H1 (cell line): Measurements from ENCODE around the gene BCL6B. TPM values are rescaled to one million over a fixed set of nuclear protein-coding genes. Genes with fewer than 3 reads are reported as not detected.

Source experiments
- CTCF ChIA-PET: fragments of 300-600 bp; sonication (Branson Sonifier 250); formaldehyde crosslinking; loops from one replicate; lab custom pipeline; 2021; ENCODE audit not compliant: partially characterized antibody; lab: Charles Lee
- POLR2A ChIA-PET: fragments of 300-600 bp; sonication (Branson Sonifier 250); formaldehyde crosslinking; loops from one replicate; lab custom pipeline; 2021; ENCODE audit warnings: inconsistent platforms; ENCODE audit not compliant: partially characterized antibody; lab: Charles Lee
- DNase-seq, 2 experiments: peaks; one replicate each; pipeline versions ENCODE4 v3.0.0 to v3.0.0-alpha.2; 2010 to 2022; ENCODE audit warnings: low spot score in 2 of 2, low read depth in 1 of 2, mixed read lengths in 1 of 2
- FAIRE-seq: peaks from 2 replicates; lab custom pipeline; 2011; peaks lifted over from hg19 to GRCh38; lab: Jason Lieb, UNC
- H2AFZ ChIP-seq: 2 replicates; pipeline ENCODE4 v1.8.1; 2012; ENCODE audit warnings: low read length, inconsistent platforms
- H2AK5ac ChIP-seq: 2 replicates; pipeline ENCODE4 v1.6.1; 2013; ENCODE audit warnings: low read depth, low read length
- H2BK120ac ChIP-seq: replicated peaks from 2 replicates; pipeline ENCODE3; 2013; ENCODE audit warnings: low read depth, low read length, inconsistent platforms
- H2BK12ac ChIP-seq: 2 replicates; pipeline ENCODE4 v1.6.1; 2013; ENCODE audit warnings: low read depth, low read length
- H2BK15ac ChIP-seq: 2 replicates; pipeline ENCODE4 v1.6.1; 2013; ENCODE audit warnings: low read length
- H2BK20ac ChIP-seq: 2 replicates; pipeline ENCODE4 v1.6.1; 2013; ENCODE audit warnings: low read length
- H2BK5ac ChIP-seq: 2 replicates; pipeline ENCODE4 v1.6.1; 2013; ENCODE audit warnings: low read depth, low read length
- H3K14ac ChIP-seq: 2 replicates; pipeline ENCODE4 v1.6.1; 2013; ENCODE audit warnings: inconsistent platforms; ENCODE audit not compliant: insufficient read length
- H3K18ac ChIP-seq: 2 replicates; pipeline ENCODE4 v1.6.1; 2013; ENCODE audit warnings: low read length; ENCODE audit errors: extremely low read depth
- H3K23ac ChIP-seq: 2 replicates; pipeline ENCODE4 v1.6.1; 2013; ENCODE audit warnings: inconsistent platforms; ENCODE audit not compliant: insufficient read length
- H3K23me2 ChIP-seq: 2 replicates; pipeline ENCODE4 v1.6.1; 2013; ENCODE audit warnings: low read depth, low read length
- H3K27ac ChIP-seq: 2 replicates; pipeline ENCODE4 v1.6.1; 2011; ENCODE audit warnings: low read depth, low read length, inconsistent platforms
- H3K27me3 ChIP-seq, 4 experiments: replicated peaks in 1 of 4; 1 replicate in 1 of 4; 2 replicates in 3 of 4; pipeline versions ENCODE4 v1.6.1 to v1.8.1; 2011 to 2013; ENCODE audit warnings: low read length in 3 of 4, mild to moderate bottlenecking in 3 of 4, inconsistent platforms in 2 of 4, mixed read lengths in 2 of 4, moderate library complexity in 1 of 4; ENCODE audit not compliant: control insufficient read depth in 3 of 4, insufficient read depth in 3 of 4; ENCODE audit errors: extremely low read depth in 1 of 4
- H3K36me3 ChIP-seq, 4 experiments: 2 replicates each; pipeline versions ENCODE4 v1.6.1 to v1.8.1; 2011 to 2013; ENCODE audit warnings: mild to moderate bottlenecking in 4 of 4, low read length in 3 of 4, moderate library complexity in 2 of 4, control low read depth in 1 of 4, inconsistent platforms in 1 of 4; ENCODE audit not compliant: insufficient read depth in 4 of 4, control insufficient read depth in 2 of 4
- H3K4ac ChIP-seq: replicated peaks from 2 replicates; pipeline ENCODE3; 2013; ENCODE audit warnings: low read length, low read depth, mixed read lengths, inconsistent platforms; ENCODE audit not compliant: insufficient read length
- H3K4me1 ChIP-seq, 4 experiments: replicated peaks in 1 of 4; 1 replicate in 1 of 4; 2 replicates in 3 of 4; pipeline versions ENCODE4 v1.6.1 to v1.8.1; 2011 to 2013; ENCODE audit warnings: low read length in 3 of 4, inconsistent platforms in 2 of 4, mixed read lengths in 1 of 4; ENCODE audit not compliant: insufficient read depth in 4 of 4, control insufficient read depth in 3 of 4
- H3K4me2 ChIP-seq, 2 experiments: 2 replicates each; pipeline versions ENCODE4 v1.6.1 to v1.8.1; 2011 to 2013; ENCODE audit warnings: low read depth in 2 of 2, low read length in 2 of 2, control low read depth in 1 of 2, inconsistent platforms in 1 of 2, mild to moderate bottlenecking in 1 of 2; ENCODE audit not compliant: insufficient read depth in 1 of 2
- H3K4me3 ChIP-seq, 4 experiments: fragments of 200-600, 300-600 bp in 1 of 4; sonication (generic), shearing (Covaris generic), sonication (Bioruptor Twin) in 1 of 4; 2 replicates each; pipeline versions ENCODE4 v1.5.1 to v1.8.1; 2011 to 2016; ENCODE audit warnings: low read length in 4 of 4, low read depth in 3 of 4, control low read depth in 2 of 4, inconsistent platforms in 2 of 4, mild to moderate bottlenecking in 2 of 4, mixed read lengths in 1 of 4, moderate library complexity in 1 of 4; ENCODE audit not compliant: insufficient read depth in 2 of 4; ENCODE audit errors: extremely low read depth in 1 of 4
- H3K56ac ChIP-seq: replicated peaks from 2 replicates; pipeline ENCODE3; 2013; ENCODE audit warnings: low read depth, mild to moderate bottlenecking, mixed read lengths, low read length, inconsistent platforms; ENCODE audit not compliant: insufficient read length
- H3K79me1 ChIP-seq: 2 replicates; pipeline ENCODE4 v1.6.1; 2013; ENCODE audit warnings: low read depth, low read length, control low read depth
- H3K79me2 ChIP-seq, 2 experiments: 2 replicates each; pipeline versions ENCODE4 v1.6.1 to v1.8.1; 2012 to 2013; ENCODE audit warnings: low read length in 2 of 2, mild to moderate bottlenecking in 2 of 2, inconsistent platforms in 1 of 2; ENCODE audit not compliant: insufficient read depth in 2 of 2, control insufficient read depth in 1 of 2
- H3K9ac ChIP-seq, 4 experiments: replicated peaks in 1 of 4; 1 replicate in 1 of 4; 2 replicates in 3 of 4; pipeline versions ENCODE4 v1.6.1 to v1.8.1; 2011 to 2013; ENCODE audit warnings: low read depth in 3 of 4, low read length in 3 of 4, control low read depth in 2 of 4, mild to moderate bottlenecking in 2 of 4, moderate library complexity in 2 of 4, inconsistent platforms in 1 of 4; ENCODE audit errors: extremely low read depth in 1 of 4
- H3K9me3 ChIP-seq, 2 experiments: 2 replicates each; pipeline versions ENCODE4 v1.6.1 to v1.8.1; 2012 to 2013; ENCODE audit warnings: mild to moderate bottlenecking in 2 of 2, moderate library complexity in 2 of 2, control low read depth in 1 of 2, inconsistent platforms in 1 of 2, low read depth in 1 of 2, low read length in 1 of 2, mixed read lengths in 1 of 2; ENCODE audit not compliant: insufficient read depth in 2 of 2
- H4K20me1 ChIP-seq, 2 experiments: replicated peaks in 1 of 2; 2 replicates each; pipeline versions ENCODE3 to v1.8.1; 2011 to 2013; ENCODE audit warnings: inconsistent platforms in 2 of 2, low read length in 2 of 2, mild to moderate bottlenecking in 1 of 2; ENCODE audit not compliant: insufficient read depth in 2 of 2, control insufficient read depth in 1 of 2
- H4K5ac ChIP-seq: 2 replicates; pipeline ENCODE4 v1.6.1; 2013; ENCODE audit warnings: low read length, low read depth, mixed read lengths, inconsistent platforms; ENCODE audit not compliant: insufficient read length
- H4K8ac ChIP-seq: 2 replicates; pipeline ENCODE4 v1.8.0; 2013; ENCODE audit warnings: mild to moderate bottlenecking, moderate library complexity, low read length, inconsistent platforms; ENCODE audit not compliant: insufficient read depth; ENCODE audit errors: extremely low read depth
- H4K91ac ChIP-seq: replicated peaks from 2 replicates; pipeline ENCODE3; 2013; ENCODE audit warnings: low read length, mixed read lengths, inconsistent platforms; ENCODE audit not compliant: insufficient read length
- CEBPB ChIP-seq: IDR thresholded peaks from 2 replicates; pipeline ENCODE4 v1.6.1; 2012; ENCODE audit warnings: low read depth, low read length
- CHD1 ChIP-seq: IDR thresholded peaks from 2 replicates; pipeline ENCODE4 v1.6.1; 2012; ENCODE audit warnings: low read depth, low read length, improper control_type of control experiment
- CHD2 ChIP-seq: IDR thresholded peaks from 2 replicates; pipeline ENCODE4 v1.6.1; 2012; ENCODE audit warnings: low read length, improper control_type of control experiment
- EZH2 ChIP-seq: fragments of 200-600 bp; sonication (generic); IDR thresholded peaks from 2 replicates; pipeline ENCODE4 v1.7.1; 2012; ENCODE audit warnings: low read depth, mild to moderate bottlenecking, moderate library complexity, low read length, inconsistent platforms; ENCODE audit not compliant: severe bottlenecking
- GTF2F1 ChIP-seq: IDR thresholded peaks from 2 replicates; pipeline ENCODE4 v1.6.1; 2012; ENCODE audit warnings: low read depth, low read length, improper control_type of control experiment, borderline replicate concordance
- KDM5A ChIP-seq: fragments of 200-600 bp; IDR thresholded peaks from 2 replicates; pipeline ENCODE4 v1.7.1; 2012; ENCODE audit warnings: mild to moderate bottlenecking, low read length, inconsistent platforms, mixed read lengths
- NRF1 ChIP-seq: IDR thresholded peaks from 2 replicates; pipeline ENCODE4 v1.6.1; 2011; ENCODE audit warnings: mild to moderate bottlenecking, low read depth, low read length, improper control_type of control experiment
- POLR2A ChIP-seq, 2 experiments: IDR thresholded peaks; 1 replicate in 1 of 2; 2 replicates in 1 of 2; pipeline ENCODE4 v1.6.1; 2011; ENCODE audit warnings: low read depth in 2 of 2, low read length in 2 of 2, mild to moderate bottlenecking in 2 of 2; ENCODE audit errors: control extremely low read depth in 1 of 2
- RXRA ChIP-seq: IDR thresholded peaks from 2 replicates; pipeline ENCODE4 v1.6.1; 2011; ENCODE audit warnings: low read depth, mild to moderate bottlenecking, low read length, moderate library complexity; ENCODE audit not compliant: insufficient read depth
- SAP30 ChIP-seq: fragments of 300-600 bp; sonication (generic); IDR thresholded peaks from 2 replicates; pipeline ENCODE4 v1.7.1; 2012; ENCODE audit warnings: low read length, moderate library complexity, mild to moderate bottlenecking, inconsistent platforms; ENCODE audit not compliant: insufficient read depth, insufficient replicate concordance
- SRF ChIP-seq: IDR thresholded peaks from 2 replicates; pipeline ENCODE4 v1.6.1; 2011; ENCODE audit warnings: mild to moderate bottlenecking, low read depth, low read length, moderate library complexity
- TAF1 ChIP-seq: IDR thresholded peaks from 2 replicates; pipeline ENCODE4 v1.6.1; 2011; ENCODE audit warnings: mild to moderate bottlenecking, low read depth, low read length
- TEAD4 ChIP-seq: IDR thresholded peaks from 2 replicates; pipeline ENCODE4 v1.6.1; 2012; ENCODE audit warnings: low read depth, low read length, inconsistent platforms, mixed read lengths
- ZNF274 ChIP-seq: IDR thresholded peaks from 2 replicates; pipeline ENCODE4 v1.7.0; 2012; ENCODE audit warnings: low read length, borderline replicate concordance; ENCODE audit errors: extremely low read depth
- WGBS, 2 experiments: shearing (Covaris generic) in 1 of 2; methylation state at CpG; one replicate each; pipeline versions ENCODE4 v1.1.6 to v1.1.7; 2013 to 2015; ENCODE audit warnings: low lambda C conversion rate in 2 of 2, mixed read lengths in 2 of 2, inconsistent platforms in 1 of 2, low coverage in 1 of 2, missing lambda C conversion rate in 1 of 2; ENCODE audit not compliant: insufficient replicate concordance in 2 of 2, insufficient coverage in 1 of 2, insufficient read length in 1 of 2; ENCODE audit errors: extremely low coverage in 1 of 2, missing lambda C conversion rate in 1 of 2; 5-methylcytosine and 5-hydroxymethylcytosine counted together
- polyA plus RNA-seq, 7 experiments: library from polyadenylated mRNA; depleted of rRNA in 3 of 7; stranded (reverse) in 5 of 7; unstranded in 2 of 7; fragments of >200 nt in 5 of 7; fragments of 200-250 nt in 2 of 7; gene quantifications; 1 replicate in 5 of 7; 2 replicates in 1 of 7; 4 replicates in 1 of 7; pipeline versions ENCODE4 v1.2.1 to v1.2.3, GENCODE V29; 2011 to 2013; ENCODE audit warnings: missing spikeins in 2 of 7, mixed read lengths in 2 of 7
- total RNA-seq: library from RNA; stranded (reverse); fragmentation: NEBNext Ultra II Directional; extraction: Animal tissue kit (Norgen Biotek cat#: 25700); gene quantifications from 2 replicates; pipeline ENCODE4 v1.2.1, GENCODE V29; 2021

BCL6B gene
- total and polyA plus RNA-seq, 2 of the 8 experiments (the other 6 are each of a cell fraction or from before 2014, with no cell fraction given): 6.6 to 8.7 TPM

DNA sequence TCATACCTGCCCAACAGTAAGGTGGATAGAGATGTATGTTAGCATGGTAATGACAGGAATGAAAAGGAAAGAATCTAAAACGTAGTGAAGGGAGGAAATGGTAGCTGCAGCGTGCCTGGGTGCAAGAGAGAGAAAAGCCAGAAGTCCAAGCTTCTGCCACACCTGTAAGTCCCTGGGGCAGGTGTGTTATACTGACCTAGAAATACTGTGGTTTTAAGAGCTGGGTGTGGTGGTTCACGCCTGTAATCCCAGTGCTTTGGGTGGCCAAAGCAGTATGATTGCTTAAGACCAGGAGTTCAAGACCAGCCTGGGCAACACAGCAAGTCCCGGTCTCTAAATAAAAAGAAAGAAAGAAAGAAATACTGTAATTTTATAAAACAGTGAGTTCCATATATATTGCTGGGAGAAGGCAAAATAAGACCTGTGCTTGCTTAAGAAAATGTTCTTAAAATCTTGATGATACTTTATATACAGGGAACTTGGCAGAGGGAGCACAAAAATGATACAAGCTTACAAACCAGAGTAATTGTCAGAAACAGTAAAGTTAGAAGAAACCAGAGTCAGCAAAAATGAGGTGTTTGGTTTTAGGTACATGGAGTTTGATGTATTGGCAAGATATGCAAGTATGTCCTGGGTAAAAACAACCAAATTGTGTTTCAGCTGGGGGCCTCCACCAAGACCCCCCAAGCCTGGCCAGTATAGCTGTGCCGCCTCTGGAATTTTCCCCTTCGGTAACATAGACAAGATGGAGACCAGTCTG is 20.4 kb upstream of the BCL6B start:
- H3K9me3 ChIP-seq: no peaks in the 10 kb centered on the region
- POLR2A ChIA-PET: interaction anchor here (1.0 to 1.2 kb wide), 2 partner anchors 8 to 10 kb away, joined by 3 read pairs; partner anchors contain the start of gene RNASEK
- FAIRE-seq (no peak), DNase-seq (no peak)
- no peak overlapping the region for H3K14ac ChIP-seq
- TF ChIP-seq POLR2A (IDR thresholded peaks at IDR 0.05; ENCODE audit: control extremely low read depth in 1 of 2, low read depth in 2 of 2, low read length in 2 of 2): no peak
- TF ChIP-seq RXRA: no peak
- TF ChIP-seq EZH2: no peak
- TF ChIP-seq SRF: no peak
- no peak for TF ChIP-seq CHD1
- no peak for TF ChIP-seq CEBPB
- no peak for TF ChIP-seq TAF1
- TF ChIP-seq KDM5A: no peak
- no peak for TF ChIP-seq NRF1
- TF ChIP-seq TEAD4: no peak
- no peak for TF ChIP-seq CHD2
- no peak for TF ChIP-seq ZNF274
- TF ChIP-seq GTF2F1: no peak
- no peak for TF ChIP-seq SAP30
- no peaks in the 10 kb centered on the region for H3K4me1 ChIP-seq
- 93% methylated on average over 6 of the region's 6 CpGs; no CpG with 5 or more reads in 1 of the 2 experiments for WGBS, 2 experiments
- H3K36me3 ChIP-seq: peaks cover 0 to 4% (median 3%) of the 10 kb centered on the region in 4 experiments; a peak in 3 of 8 replicates
- no peaks in the 10 kb centered on the region for H3K23me2 ChIP-seq
- peaks cover 6 to 16% of the 10 kb centered on the region in 2 experiments for H4K20me1 ChIP-seq
- H3K4me3 ChIP-seq: no peak overlapping the region
- H3K79me2 ChIP-seq: no peaks in the 10 kb centered on the region; a peak in 1 of 4 replicates
- H4K8ac ChIP-seq: no peak overlapping the region
- CTCF ChIA-PET: interaction anchor here (0.6 to 11.1 kb wide), 20 partner anchors 9 to 401 kb away, joined by 3 to 152 read pairs (median 4); no protein-coding TSS in a partner anchor
- no peak overlapping the region for H2AFZ ChIP-seq
- H2AK5ac ChIP-seq: no peak overlapping the region
- no peak overlapping the region for H2BK12ac ChIP-seq
- no peak overlapping the region for H2BK15ac ChIP-seq
- H3K18ac ChIP-seq: no peak overlapping the region
- no peak overlapping the region for H3K23ac ChIP-seq
- H2BK20ac ChIP-seq: no peak overlapping the region
- H3K9ac ChIP-seq: no peak overlapping the region
- H3K79me1 ChIP-seq: no peaks in the 10 kb centered on the region
- no peak overlapping the region for H4K91ac ChIP-seq
- H3K56ac ChIP-seq: no peak overlapping the region
- no peak overlapping the region for H3K4ac ChIP-seq
- H3K27ac ChIP-seq: no peak overlapping the region
- no peaks in the 10 kb centered on the region for H3K27me3 ChIP-seq
- H3K4me2 ChIP-seq: no peak overlapping the region
- no peak overlapping the region for H4K5ac ChIP-seq
- no peak overlapping the region for H2BK5ac ChIP-seq
- no peak overlapping the region for H2BK120ac ChIP-seq
